HG03135 (cell line): ENCODE data around the gene TAS2R41.

Experiments
- ATAC-seq: cut with Tn5 transposase; IDR thresholded peaks from one replicate; pipeline ENCODE4 v1.9.1; 2021; ENCODE audit warnings: mild to moderate bottlenecking, moderate library complexity; ENCODE audit not compliant: unreplicated experiment

The TAS2R41 gene, protein sequence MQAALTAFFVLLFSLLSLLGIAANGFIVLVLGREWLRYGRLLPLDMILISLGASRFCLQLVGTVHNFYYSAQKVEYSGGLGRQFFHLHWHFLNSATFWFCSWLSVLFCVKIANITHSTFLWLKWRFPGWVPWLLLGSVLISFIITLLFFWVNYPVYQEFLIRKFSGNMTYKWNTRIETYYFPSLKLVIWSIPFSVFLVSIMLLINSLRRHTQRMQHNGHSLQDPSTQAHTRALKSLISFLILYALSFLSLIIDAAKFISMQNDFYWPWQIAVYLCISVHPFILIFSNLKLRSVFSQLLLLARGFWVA

DNA sequence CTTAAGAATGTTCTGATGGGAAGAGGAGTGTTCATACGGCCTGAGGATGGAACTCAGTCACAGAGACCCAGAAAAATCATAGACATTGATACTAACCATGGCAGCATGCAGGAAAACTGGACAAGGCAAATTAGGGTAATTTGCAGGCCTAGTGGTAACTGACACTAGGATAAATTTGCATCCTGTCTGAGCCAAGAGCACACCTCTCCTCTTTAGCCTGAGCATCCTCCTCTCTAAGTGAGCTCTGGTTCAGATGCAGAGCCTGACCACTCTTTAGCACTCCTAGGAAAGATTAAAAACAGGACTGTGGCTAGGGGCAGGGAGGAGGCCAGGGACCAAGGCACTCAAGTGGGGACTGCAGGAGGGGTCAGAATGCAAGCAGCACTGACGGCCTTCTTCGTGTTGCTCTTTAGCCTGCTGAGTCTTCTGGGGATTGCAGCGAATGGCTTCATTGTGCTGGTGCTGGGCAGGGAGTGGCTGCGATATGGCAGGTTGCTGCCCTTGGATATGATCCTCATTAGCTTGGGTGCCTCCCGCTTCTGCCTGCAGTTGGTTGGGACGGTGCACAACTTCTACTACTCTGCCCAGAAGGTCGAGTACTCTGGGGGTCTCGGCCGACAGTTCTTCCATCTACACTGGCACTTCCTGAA, at the start of gene TAS2R41:
Gene TAS2R41 (plus strand): TSS at position 373 of the 650 bp plus-strand sequence. CDS start 0 bp downstream, at position 373.
- ATAC-seq = no peak

DNA sequence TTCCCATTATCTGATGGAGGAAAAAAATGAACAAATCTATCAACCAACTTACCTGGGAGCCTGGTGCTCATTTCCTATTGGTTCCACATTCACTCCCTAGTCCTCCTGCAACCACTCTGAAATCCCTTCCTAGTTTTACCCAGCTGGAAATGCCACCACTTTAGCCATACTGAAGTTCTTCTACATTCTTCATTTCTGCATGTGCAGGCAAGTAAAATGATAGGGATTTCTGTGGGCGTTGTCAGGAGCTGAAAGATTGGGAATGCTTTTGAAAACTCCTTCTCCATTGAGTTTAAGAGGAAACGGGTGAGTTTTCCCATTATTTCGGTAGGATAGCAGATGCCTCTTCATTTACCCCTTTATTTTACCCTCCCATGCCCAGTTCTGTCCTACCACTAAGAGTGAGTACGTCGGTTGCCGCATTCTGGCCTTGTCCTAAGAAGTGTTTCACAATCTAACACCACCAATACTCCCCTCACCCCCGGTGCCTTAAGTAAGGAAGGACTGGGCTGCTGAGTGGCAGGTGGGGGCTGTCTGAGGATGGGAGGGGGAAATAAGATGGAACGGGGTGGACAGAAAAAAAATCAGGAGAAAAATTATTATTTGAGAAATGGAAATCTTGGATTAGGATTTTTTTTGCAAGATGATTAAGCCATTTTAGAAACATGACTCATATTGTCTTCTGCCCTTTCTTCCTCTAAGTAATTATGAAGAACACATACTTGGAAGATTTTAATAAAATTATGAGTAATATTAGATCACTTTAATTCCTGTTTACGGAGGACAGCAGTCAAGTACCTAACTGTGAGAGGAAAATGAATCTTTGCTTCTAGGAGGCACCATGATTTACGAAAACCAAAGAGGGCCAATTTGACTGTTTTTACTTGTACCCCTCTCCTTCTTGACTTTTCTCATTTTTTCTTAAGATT, 47.6 kb upstream of the TAS2R41 start:
- no peak for ATAC-seq

DNA sequence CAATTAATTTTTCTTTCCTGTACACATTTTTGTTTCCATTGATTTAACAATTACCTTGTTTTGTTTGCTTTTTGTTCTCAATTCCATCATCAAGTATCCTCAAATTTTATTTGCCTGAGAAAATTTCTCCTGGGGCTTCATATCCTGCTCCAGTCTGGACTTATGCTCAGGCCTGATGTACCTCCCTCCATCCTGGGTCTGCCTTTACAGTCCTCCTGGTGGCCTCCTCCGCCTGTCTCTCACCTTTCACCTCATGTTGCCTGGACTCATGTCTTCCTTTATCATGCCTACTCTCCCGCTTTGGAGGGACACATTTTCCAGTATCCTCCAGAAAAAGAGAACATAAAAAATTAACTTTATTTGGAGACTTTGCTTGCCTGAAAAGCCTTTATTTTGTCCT, 46.6 kb upstream of the TAS2R41 start:
- no peak for ATAC-seq

- ATAC-seq = no peak
Measured at GRCh38 chr7:143433759-143434158, 43.9 kb upstream of the TAS2R41 start.

DNA sequence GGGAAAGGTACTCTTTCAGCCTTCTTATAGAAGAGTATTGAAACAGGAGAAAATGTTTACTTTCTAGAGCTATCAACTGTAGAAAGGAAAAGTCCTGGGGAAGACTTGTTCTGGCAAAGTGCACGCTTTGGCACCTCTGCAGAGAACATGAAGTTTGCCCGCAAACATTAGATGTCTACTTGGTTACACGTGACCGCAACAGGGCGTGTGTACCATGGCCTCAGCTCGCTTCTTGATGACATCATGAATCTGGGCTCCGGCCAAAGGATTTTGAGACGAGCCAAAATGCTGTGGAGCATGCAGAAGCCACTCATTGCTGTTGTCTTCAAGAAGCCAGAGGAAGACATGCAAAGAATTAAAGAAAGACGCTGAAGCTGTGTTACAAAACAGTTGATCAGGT, 43.0 kb upstream of the TAS2R41 start:
- ATAC-seq = no peak

- no peak for ATAC-seq
Measured at GRCh38 chr7:143435266-143435665, 42.4 kb upstream of the TAS2R41 start.

DNA sequence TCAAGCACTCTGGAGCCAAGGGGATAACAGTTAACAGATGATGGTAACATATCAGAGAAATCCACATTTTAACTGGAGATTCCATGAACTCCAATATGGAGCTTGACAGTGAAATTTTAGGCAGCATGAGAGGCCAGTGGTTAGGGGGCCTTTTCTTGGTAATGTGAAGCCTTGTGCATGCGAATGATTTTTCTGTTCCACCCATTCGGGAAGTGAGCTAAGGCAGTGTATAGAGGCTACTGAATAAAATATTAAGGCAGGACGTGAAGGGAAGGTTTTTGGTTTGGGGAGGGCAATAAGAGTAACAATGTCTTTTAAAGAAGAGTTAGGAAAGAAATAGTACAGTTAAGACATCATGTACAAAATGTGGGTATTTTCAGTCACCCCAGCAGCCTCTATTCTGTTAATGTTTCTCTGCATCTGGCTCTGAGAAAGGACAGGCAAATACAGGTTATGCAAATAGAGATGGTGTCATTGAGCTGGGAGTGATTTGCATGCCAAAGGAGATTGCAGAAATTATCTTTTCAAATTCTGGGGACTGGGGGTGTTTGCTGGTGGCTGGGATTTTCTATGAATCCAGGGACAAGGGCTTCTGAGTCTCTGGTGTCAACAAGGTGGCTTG, 41.2 kb upstream of the TAS2R41 start:
- peak; percentile 97 for ATAC-seq

DNA sequence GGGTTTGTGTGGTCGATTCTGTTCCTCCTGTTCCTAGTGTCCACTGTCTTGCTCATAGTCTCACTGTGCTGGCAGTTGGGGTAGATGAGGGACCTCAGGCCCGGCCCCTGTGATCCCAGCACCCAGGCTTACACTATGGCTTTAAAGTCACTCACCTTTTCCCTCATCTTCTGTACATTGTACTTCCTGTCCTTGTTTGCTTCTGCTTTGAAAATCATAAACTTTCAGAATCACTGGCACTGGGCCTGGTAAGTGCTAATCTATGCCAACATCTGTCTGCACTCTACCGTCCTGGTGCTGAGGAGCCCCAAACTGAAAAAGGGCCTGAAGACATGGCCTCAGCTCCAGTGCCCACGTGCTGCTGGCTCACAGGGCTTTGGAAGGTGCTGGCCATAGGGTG, 40.1 kb upstream of the TAS2R41 start:
- peak; percentile 25 for ATAC-seq

GRCh38 chr7:143439866-143440265, 37.8 kb upstream of the TAS2R41 start:
- ATAC-seq = no peak

DNA sequence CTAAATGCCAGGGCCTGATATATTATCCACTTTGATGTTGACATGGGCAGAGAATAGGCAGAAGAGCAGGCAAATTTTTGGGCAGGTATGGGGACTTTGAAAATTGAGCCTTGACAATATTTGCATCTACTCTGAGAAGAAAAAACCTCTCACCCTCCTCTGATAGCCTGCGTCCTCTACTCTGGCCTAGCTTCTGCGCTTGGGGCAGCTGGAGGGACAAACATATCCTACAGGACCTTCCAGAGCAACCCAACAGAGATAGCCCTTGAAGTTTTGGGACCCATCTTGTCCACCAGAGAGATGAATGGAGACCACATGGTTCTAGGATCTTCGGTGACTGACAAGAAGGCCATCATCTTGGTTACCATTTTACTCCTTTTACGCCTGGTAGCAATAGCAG, 34.5 kb upstream of the TAS2R41 start, which contains the start of gene TAS2R60:
Gene TAS2R60 (plus strand): TSS at position 301 of the 400 bp plus-strand sequence. CDS start 0 bp downstream, at position 301.
- no peak for ATAC-seq

DNA sequence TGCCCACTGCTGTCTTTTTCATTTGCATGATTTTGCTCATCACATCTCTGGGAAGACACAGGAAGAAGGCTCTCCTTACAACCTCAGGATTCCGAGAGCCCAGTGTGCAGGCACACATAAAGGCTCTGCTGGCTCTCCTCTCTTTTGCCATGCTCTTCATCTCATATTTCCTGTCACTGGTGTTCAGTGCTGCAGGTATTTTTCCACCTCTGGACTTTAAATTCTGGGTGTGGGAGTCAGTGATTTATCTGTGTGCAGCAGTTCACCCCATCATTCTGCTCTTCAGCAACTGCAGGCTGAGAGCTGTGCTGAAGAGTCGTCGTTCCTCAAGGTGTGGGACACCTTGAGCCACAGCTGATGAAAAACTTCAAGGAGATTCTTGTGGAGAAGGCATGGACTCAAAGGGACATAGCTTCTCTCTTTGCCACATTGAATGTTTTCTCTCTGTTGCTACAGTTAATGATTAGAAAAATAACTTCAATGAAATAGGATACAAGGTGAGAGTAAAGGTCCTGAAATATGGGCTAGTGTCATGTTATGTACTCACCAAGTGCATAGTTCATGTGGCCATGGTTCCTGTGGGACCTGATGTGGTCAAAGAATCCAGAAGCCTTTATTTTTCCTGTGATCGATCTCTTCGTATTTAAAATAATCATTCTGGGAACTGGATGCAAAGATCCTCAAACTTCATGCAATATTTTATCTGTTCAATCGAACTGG, 33.5 kb upstream of the TAS2R41 start:
- ATAC-seq = no peak

GRCh38 chr7:143444785-143445184, 32.9 kb upstream of the TAS2R41 start:
- no peak for ATAC-seq

DNA sequence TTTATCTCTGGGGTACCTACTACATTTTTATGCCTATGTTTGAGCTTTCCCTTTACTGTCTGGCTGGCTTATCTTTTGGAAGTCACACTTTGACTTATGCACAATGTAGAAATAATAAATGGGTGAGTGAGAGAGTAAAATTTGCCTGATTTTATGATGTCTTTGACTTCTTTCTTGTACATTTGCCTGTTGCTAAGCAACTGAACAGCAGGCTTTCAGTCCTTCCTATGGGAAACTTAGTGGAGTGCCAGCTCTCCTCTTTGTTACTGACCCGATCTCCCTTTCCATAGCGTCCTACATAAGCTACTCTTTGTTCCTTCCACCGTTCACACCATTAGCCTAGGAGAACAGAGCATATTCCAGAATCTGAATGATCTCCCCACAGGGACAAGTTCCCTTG, 30.2 kb upstream of the TAS2R41 start:
- no peak for ATAC-seq

- no peak for ATAC-seq
Measured at GRCh38 chr7:143448429-143448828, 29.2 kb upstream of the TAS2R41 start.

DNA sequence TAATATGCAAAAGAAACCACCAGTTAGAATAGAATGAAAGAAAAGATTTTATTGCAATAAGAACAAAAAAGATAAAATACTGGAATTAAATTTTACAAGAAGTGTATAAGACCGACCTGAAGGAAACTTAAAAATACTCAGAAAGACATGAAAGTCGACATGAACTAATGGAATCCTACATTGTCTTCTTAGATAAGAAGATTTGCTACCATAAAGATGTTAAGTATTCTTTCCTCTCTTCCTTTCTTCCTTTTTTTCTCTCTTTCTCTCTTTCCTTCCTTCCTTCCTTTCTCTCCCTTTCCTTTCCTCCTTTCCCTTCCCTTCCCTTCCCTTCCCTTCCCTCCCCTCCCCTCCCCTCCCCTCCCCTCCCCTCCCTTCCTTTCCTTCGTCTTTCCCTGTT, 27.9 kb upstream of the TAS2R41 start:
- no peak for ATAC-seq

GRCh38 chr7:143451122-143451521, 26.6 kb upstream of the TAS2R41 start:
- ATAC-seq = no peak

GRCh38 chr7:143451746-143452145, 25.9 kb upstream of the TAS2R41 start:
- ATAC-seq = no peak

DNA sequence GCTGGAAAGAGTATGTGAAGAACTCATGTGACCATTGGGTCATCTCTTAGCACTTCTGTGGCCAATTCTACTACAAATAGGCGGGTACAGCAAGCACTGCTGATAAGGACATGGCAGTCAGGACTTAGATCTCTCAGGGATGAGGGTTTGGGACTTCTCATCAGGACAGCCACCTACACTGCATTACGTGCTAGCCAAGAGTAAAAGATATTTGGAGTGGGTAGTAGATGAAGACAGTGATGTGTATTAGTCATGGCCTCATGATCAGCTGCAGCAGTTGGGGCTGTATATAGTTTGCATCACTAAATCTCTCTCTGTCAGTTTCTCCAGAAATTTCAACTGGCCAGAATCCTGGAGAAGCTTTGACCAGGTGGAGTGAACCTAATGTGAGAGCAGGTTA, 25.2 kb upstream of the TAS2R41 start:
- no peak for ATAC-seq

GRCh38 chr7:143454091-143454680, 23.5 kb upstream of the TAS2R41 start:
- no peak for ATAC-seq

DNA sequence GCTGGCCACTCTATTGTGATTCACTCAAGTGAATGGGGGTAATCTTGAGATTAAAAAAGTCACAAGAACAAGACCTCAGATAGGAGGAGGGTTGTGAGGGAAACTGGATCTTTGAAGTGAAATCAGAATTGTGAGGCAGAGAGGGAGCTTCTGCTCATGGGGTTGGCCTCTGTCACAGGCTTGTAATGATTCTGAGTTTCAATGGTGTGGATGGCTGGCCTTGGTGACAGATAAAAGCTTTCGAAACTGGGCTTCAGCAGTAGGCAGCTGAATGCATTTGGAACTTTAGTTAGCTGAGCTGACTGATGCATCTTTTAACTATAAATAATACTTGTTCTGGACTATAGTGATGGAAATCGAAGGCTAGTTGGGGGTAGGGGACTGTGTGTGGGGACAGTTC, 22.2 kb upstream of the TAS2R41 start:
- no peak for ATAC-seq
